Astrocyte of the cerebellum (primary cell): ENCODE results near the gene ADRB2.
A peak's percentile ranks its signal among the peaks of the same experiment; 100 is the strongest.
"Not testable (repeated sequence)": the region's sequence is repeated elsewhere in the genome, so short reads cannot be mapped to it uniquely, and the experiment has no call there.

Experiments used
- DNase-seq: peaks from one replicate; pipeline ENCODE4 v3.0.0-alpha.2; 2011; ENCODE audit warnings: low read depth
- H3K4me3 ChIP-seq: 2 replicates; pipeline ENCODE4 v1.5.1; 2011; ENCODE audit warnings: mild to moderate bottlenecking, low read depth, low read length, moderate library complexity
- CTCF ChIP-seq: IDR thresholded peaks from 2 replicates; pipeline ENCODE4 v1.5.1; 2012; ENCODE audit warnings: low read length, low read depth, moderate library complexity, mild to moderate bottlenecking; ENCODE audit errors: missing control alignments
- in situ Hi-C: cut with HindIII; loops from 2 replicates; pipeline ENCODE4 v1.10.0; 2017; ENCODE audit warnings: low sequenced_read_pairs

The ADRB2 gene

GRCh38 chr5:148801682-148802276, 24.6 kb upstream of the ADRB2 start:
- no peak for DNase-seq
- no peak for TF ChIP-seq CTCF
- no peak overlapping the region for H3K4me3 ChIP-seq
- in situ Hi-C loops = no loop called here

GRCh38 chr5:148803451-148803850, 23.0 kb upstream of the ADRB2 start:
- in situ Hi-C loops, DNase-seq, H3K4me3 ChIP-seq: not testable (repeated sequence)

GRCh38 chr5:148804393-148804792, 22.0 kb upstream of the ADRB2 start:
- DNase-seq = no peak
- TF ChIP-seq CTCF = no peak
- H3K4me3 ChIP-seq = no peak overlapping the region
- in situ Hi-C loops = no loop called here

- H3K4me3 ChIP-seq = no peak overlapping the region
- in situ Hi-C loops = no loop called here
- no peak for TF ChIP-seq CTCF
- DNase-seq = peak; percentile 15
Measured at GRCh38 chr5:148805326-148806290, 20.8 kb upstream of the ADRB2 start.

- no peak overlapping the region for H3K4me3 ChIP-seq
- DNase-seq = no peak
- in situ Hi-C loops = no loop called here
- TF ChIP-seq CTCF = no peak
Measured at GRCh38 chr5:148806520-148806931, 19.9 kb upstream of the ADRB2 start.

- in situ Hi-C loops = no loop called here
- DNase-seq = no peak
- no peak overlapping the region for H3K4me3 ChIP-seq
- TF ChIP-seq CTCF = no peak
Measured at GRCh38 chr5:148807851-148808250, 18.6 kb upstream of the ADRB2 start.
